ENCODE measurements around the gene WDR59. TPM values are rescaled to one million over a fixed set of nuclear protein-coding genes. Genes with fewer than 3 reads are reported as not detected.

The WDR59 gene
- total RNA-seq, 1 donor from 2014 or later: 23.4 TPM

GRCh38 chr16:74999609-75000480, 14.9 kb upstream of the WDR59 start:
- TF ChIP-seq CTCF (IDR thresholded peaks at IDR 0.05; ENCODE audit: insufficient read depth, low read length, poor library complexity, severe bottlenecking): no peak
- no peak for DNase-seq (ENCODE audit: low read depth)
- peak overlapping the region; percentile 69 for H3K4me3 ChIP-seq (ENCODE audit: low read depth, low read length)
- no peaks in the 10 kb centered on the region for H3K27me3 ChIP-seq (ENCODE audit: control insufficient read depth, insufficient read depth, low read length)
- H3K36me3 ChIP-seq (ENCODE audit: control insufficient read depth, insufficient read depth, low read length): no peaks in the 10 kb centered on the region

- H3K36me3 ChIP-seq (ENCODE audit: control insufficient read depth, insufficient read depth, low read length): no peaks in the 10 kb centered on the region
- no peaks in the 10 kb centered on the region for H3K27me3 ChIP-seq (ENCODE audit: control insufficient read depth, insufficient read depth, low read length)
- H3K4me3 ChIP-seq (ENCODE audit: low read depth, low read length): peak overlapping the region; percentile 69
- no peak for TF ChIP-seq CTCF (IDR thresholded peaks at IDR 0.05; ENCODE audit: insufficient read depth, low read length, poor library complexity, severe bottlenecking)
- no peak for DNase-seq (ENCODE audit: low read depth)
Observed at GRCh38 chr16:74999219-74999608, 14.3 kb upstream of the WDR59 start.

- H3K27me3 ChIP-seq (ENCODE audit: control insufficient read depth, insufficient read depth, low read length): peaks cover 2% of the 10 kb centered on the region
- DNase-seq (ENCODE audit: low read depth): peak; percentile 19
- H3K4me3 ChIP-seq (ENCODE audit: low read depth, low read length): peak within 1 kb of the TSS; percentile 69
- peak; percentile 62 for TF ChIP-seq CTCF (IDR thresholded peaks at IDR 0.05; ENCODE audit: insufficient read depth, low read length, poor library complexity, severe bottlenecking)
- H3K36me3 ChIP-seq (ENCODE audit: control insufficient read depth, insufficient read depth, low read length): no peaks in the 10 kb centered on the region
Observed at GRCh38 chr16:74998481-74999218, 13.7 kb upstream of the WDR59 start, which contains the start of gene ZNRF1. TSS of gene ZNRF1 (plus strand) at chr16:74999024. CDS start at chr16:74999672, 648 bp downstream.

- DNase-seq (ENCODE audit: low read depth): no peak
- Histone ChIP-seq H3K36me3 (ENCODE audit: control insufficient read depth, insufficient read depth, low read length) (no peaks in the 10 kb centered on the region), H3K4me3 (ENCODE audit: low read depth, low read length) (no peak overlapping the region), H3K27me3 (ENCODE audit: control insufficient read depth, insufficient read depth, low read length) (peaks cover 2% of the 10 kb centered on the region)
- no peak for TF ChIP-seq CTCF (IDR thresholded peaks at IDR 0.05; ENCODE audit: insufficient read depth, low read length, poor library complexity, severe bottlenecking)
Observed at GRCh38 chr16:74997042-74997491, 12.1 kb upstream of the WDR59 start.

GRCh38 chr16:74995986-74996385, 11.1 kb upstream of the WDR59 start:
- DNase-seq (ENCODE audit: low read depth): no peak
- Histone ChIP-seq H3K36me3 (ENCODE audit: control insufficient read depth, insufficient read depth, low read length) (no peaks in the 10 kb centered on the region), H3K27me3 (ENCODE audit: control insufficient read depth, insufficient read depth, low read length) (peaks cover 2% of the 10 kb centered on the region), H3K4me3 (ENCODE audit: low read depth, low read length) (no peak overlapping the region)
- TF ChIP-seq CTCF (IDR thresholded peaks at IDR 0.05; ENCODE audit: insufficient read depth, low read length, poor library complexity, severe bottlenecking): no peak

Measured in kidney epithelial cell (primary cell).